ENCODE data around the gene CATSPERZ. TPM values are rescaled to one million over a fixed set of nuclear protein-coding genes. Genes with fewer than 3 reads are reported as not detected.

CATSPERZ gene
- total RNA-seq, 1 donor from 2014 or later: not detected

DNA sequence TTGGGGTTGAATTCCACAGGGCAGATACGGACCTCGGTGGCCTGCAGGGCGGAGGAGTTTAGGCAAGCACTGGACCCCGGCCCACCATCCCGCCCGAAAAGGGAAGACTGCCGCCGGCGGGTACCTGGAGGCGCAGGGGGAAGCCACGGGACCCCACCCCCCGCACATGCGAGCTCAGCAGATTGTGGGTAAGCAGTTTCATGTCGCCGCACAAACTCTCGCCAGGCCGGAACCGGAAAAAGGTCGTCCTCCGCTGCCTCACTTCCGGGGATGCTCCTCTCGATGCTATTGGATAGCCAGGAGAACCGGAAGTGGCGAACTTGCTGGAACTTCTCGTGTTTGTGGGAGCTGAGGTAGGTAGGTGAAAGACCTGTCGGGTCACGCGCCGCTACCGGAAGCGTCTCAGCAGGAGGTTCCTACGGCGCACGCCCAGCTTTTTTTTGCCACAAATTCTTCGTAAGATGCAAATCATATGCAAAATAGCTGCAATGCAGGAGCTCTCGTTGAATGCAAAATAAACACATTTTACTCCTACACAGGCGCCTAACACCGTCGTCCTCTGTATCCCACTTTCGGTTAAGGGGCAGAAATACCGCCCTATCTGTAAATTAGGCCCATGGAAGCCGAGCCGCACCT is 17.3 kb downstream of the CATSPERZ start, which contains the start of gene TRMT112:
TSS of gene TRMT112 (minus strand) at position 235 of the 636 bp plus-strand sequence. CDS start at position 202, 33 bp downstream.
- intact Hi-C loops (cut with micrococcal nuclease): no loop called here
- TF ChIP-seq, protein P1, sequence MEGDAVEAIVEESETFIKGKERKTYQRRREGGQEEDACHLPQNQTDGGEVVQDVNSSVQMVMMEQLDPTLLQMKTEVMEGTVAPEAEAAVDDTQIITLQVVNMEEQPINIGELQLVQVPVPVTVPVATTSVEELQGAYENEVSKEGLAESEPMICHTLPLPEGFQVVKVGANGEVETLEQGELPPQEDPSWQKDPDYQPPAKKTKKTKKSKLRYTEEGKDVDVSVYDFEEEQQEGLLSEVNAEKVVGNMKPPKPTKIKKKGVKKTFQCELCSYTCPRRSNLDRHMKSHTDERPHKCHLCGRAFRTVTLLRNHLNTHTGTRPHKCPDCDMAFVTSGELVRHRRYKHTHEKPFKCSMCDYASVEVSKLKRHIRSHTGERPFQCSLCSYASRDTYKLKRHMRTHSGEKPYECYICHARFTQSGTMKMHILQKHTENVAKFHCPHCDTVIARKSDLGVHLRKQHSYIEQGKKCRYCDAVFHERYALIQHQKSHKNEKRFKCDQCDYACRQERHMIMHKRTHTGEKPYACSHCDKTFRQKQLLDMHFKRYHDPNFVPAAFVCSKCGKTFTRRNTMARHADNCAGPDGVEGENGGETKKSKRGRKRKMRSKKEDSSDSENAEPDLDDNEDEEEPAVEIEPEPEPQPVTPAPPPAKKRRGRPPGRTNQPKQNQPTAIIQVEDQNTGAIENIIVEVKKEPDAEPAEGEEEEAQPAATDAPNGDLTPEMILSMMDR (IDR thresholded peaks at IDR 0.05; ENCODE audit: borderline replicate concordance): no peak
- H3K4me1 ChIP-seq: peaks cover 69% of the 10 kb centered on the region
- no peaks in the 10 kb centered on the region for H3K27me3 ChIP-seq (ENCODE audit: low read depth)
- H3K9me3 ChIP-seq (replicated peaks): no peaks in the 10 kb centered on the region
- DNase-seq: peak; percentile 94
- peaks cover 34% of the 10 kb centered on the region for H3K36me3 ChIP-seq
- H3K27ac ChIP-seq (replicated peaks): peak within 1 kb of the TSS; percentile 100
- H3K4me3 ChIP-seq: peak within 1 kb of the TSS; percentile 82

DNA sequence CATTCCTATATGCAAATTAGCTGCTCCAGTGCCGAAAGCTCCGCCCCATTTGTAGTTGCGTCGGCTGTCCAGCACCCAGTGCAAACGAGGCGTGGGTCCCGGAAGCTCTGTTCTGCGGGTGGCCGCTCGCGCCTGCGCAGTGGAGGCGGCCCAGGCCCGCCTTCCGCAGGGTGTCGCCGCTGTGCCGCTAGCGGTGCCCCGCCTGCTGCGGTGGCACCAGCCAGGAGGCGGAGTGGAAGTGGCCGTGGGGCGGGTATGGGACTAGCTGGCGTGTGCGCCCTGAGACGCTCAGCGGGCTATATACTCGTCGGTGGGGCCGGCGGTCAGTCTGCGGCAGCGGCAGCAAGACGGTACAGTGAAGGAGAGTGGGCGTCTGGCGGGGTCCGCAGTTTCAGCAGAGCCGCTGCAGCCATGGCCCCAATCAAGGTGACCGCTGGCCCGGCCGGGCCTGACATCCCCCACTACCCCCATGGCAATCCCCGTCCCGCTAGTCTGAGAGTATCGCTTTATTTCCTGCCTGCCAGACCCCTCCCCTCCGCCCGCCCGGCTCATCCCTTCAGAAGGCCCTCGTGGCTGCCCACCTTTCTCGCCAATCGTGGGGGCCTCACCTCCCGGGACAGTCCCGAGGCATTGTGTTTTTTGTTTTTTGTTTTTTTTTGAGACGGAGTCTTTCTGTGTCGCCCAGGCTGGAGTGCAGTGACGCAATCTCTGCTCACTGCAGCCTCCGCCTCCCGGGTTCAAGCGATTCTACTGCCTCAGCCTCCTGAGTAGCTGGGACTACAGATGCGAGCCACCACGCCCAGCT is 18.0 kb downstream of the CATSPERZ start, which contains the start of gene PRDX5:
TSS of gene PRDX5 (plus strand) at position 161 of the 805 bp plus-strand sequence. CDS start at position 256, 95 bp downstream.
- Histone ChIP-seq H3K36me3 (peaks cover 38% of the 10 kb centered on the region), H3K4me1 (peaks cover 61% of the 10 kb centered on the region), H3K9me3 (replicated peaks) (no peaks in the 10 kb centered on the region), H3K4me3 (peak within 1 kb of the TSS; percentile 82), H3K27ac (replicated peaks) (peak within 1 kb of the TSS; percentile 100), H3K27me3 (ENCODE audit: low read depth) (no peaks in the 10 kb centered on the region)
- TF ChIP-seq, protein P1 (IDR thresholded peaks at IDR 0.05; ENCODE audit: borderline replicate concordance): peak; percentile 53
- intact Hi-C loops (cut with micrococcal nuclease): no loop called here
- DNase-seq: peak; percentile 96

DNA sequence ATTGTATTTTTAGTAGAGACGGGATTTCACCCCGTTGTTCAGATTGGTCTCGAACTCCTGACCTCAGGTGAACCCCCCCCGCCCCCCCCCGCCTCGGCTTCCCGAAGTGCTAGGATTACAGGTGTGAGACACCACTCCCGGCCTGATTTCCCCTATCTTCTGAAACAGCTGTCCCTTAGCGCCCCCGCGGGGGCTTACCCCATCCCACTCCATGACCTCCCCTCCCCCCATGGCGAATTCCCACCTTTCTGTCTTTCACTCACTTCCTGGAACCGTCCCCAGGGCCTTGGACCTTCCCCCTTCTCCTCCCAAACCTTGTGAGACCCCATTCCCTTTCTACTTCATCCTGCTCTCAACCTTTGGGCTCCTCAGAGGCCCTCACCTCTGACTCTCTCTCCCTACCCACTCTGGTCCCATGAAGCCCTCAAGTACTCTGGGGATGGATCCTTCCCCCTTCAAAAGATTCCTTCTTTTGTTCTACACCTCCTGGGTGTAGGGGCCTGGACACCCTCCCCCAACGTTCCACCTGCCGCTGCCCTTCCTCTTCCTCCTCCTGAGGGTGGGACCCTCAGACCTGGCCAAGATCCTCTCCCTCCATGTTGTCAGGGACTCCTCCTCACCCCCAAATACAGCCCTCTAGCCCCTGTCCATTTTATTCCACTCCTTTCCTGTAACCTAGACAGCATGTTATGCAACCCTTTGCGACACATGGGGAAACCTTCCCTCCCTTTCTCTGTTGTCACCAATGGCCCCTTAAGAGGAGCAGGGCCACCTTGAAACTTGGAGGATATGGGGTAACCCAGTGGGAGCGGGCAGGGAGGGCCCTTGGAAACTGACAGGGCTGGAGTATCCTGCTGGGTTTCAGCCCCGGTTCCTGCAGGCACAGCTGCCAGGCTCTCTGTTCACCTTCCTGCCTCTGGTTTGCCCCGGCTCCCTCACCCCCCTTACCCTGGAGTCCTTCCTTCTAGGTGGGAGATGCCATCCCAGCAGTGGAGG is 18.9 kb downstream of the CATSPERZ start:
- TF ChIP-seq, protein P1 (IDR thresholded peaks at IDR 0.05; ENCODE audit: borderline replicate concordance): no peak
- peaks cover 38% of the 10 kb centered on the region for H3K36me3 ChIP-seq
- H3K9me3 ChIP-seq (replicated peaks): no peaks in the 10 kb centered on the region
- intact Hi-C loops (cut with micrococcal nuclease): no loop called here
- no peaks in the 10 kb centered on the region for H3K27me3 ChIP-seq (ENCODE audit: low read depth)
- no peak for DNase-seq
- peak overlapping the region; percentile 100 for H3K27ac ChIP-seq (replicated peaks)
- peaks cover 52% of the 10 kb centered on the region for H3K4me1 ChIP-seq
- H3K4me3 ChIP-seq: peak overlapping the region; percentile 82

DNA sequence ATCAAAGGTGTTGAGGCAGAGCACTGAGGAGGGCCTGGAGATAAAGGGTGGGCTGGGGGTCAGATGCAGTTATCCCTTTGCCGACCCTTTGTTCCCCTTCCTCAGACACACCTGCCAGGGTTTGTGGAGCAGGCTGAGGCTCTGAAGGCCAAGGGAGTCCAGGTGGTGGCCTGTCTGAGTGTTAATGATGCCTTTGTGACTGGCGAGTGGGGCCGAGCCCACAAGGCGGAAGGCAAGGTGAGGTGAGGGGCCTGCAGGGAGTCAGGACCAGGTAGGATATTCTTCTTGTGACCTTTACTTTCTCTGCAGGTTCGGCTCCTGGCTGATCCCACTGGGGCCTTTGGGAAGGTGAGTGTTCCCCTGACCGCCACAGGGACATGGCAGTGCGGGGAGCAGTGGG is 20.4 kb downstream of the CATSPERZ start:
- H3K4me3 ChIP-seq: no peak overlapping the region
- no peak for DNase-seq
- no peaks in the 10 kb centered on the region for H3K27me3 ChIP-seq (ENCODE audit: low read depth)
- intact Hi-C loops (cut with micrococcal nuclease): no loop called here
- H3K4me1 ChIP-seq: peaks cover 37% of the 10 kb centered on the region
- H3K9me3 ChIP-seq (replicated peaks): no peaks in the 10 kb centered on the region
- H3K27ac ChIP-seq (replicated peaks): no peak overlapping the region
- peaks cover 23% of the 10 kb centered on the region for H3K36me3 ChIP-seq
- TF ChIP-seq, protein P1 (IDR thresholded peaks at IDR 0.05; ENCODE audit: borderline replicate concordance): no peak

DNA sequence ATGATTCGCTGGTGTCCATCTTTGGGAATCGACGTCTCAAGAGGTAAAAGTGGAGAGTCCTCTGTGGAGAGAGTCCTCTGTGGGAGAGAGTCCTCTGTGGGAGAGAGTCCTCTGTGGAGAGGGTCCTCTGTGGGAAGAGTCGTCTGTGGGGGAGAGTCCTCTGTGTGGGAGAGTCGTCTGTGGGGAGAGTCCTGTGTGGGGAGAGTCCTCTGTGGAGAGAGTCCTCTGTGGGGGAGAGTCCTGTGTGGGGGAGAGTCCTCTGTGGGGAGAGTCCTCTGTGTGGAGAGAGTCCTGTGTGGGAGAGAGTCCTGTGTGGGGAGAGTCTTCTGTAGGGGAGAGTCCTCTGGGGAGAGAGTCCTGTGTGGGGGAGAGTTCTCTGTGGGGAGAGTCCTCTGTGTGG is 20.9 kb downstream of the CATSPERZ start:
- no peak for DNase-seq
- intact Hi-C loops (cut with micrococcal nuclease): no loop called here
- H3K4me1 ChIP-seq: peaks cover 33% of the 10 kb centered on the region
- no peaks in the 10 kb centered on the region for H3K27me3 ChIP-seq (ENCODE audit: low read depth)
- TF ChIP-seq, protein P1 (IDR thresholded peaks at IDR 0.05; ENCODE audit: borderline replicate concordance): no peak
- H3K36me3 ChIP-seq: peaks cover 19% of the 10 kb centered on the region
- H3K27ac ChIP-seq (replicated peaks): no peak overlapping the region
- H3K4me3 ChIP-seq: no peak overlapping the region
- no peaks in the 10 kb centered on the region for H3K9me3 ChIP-seq (replicated peaks)

Measured in left ventricle myocardium inferior (tissue), 1 donor.